ENCODE data around the gene PARVB. TPM values are rescaled to one million over a fixed set of nuclear protein-coding genes. Genes with fewer than 3 reads are reported as not detected.

The PARVB gene
- total and polyA plus RNA-seq, 5 donors from 2014 or later, result 3.7 to 20.6 (median 6.2) TPM

GRCh38 chr22:44211946-44212930 lies 188.1 kb downstream of the PARVB start:
- peaks cover 26% of the 10 kb centered on the region for H3K36me3 Mint-ChIP-seq
- H3K4me3 ChIP-seq (ENCODE audit: low read depth, low read length), result no peak overlapping the region
- peaks cover 2% of the 10 kb centered on the region for H3K36me3 ChIP-seq (ENCODE audit: control insufficient read depth, insufficient read depth, low read length)
- ATAC-seq (ENCODE audit: low read depth in 2 of 2) (no peak), DNase-seq (no peak)
- H3K4me3 Mint-ChIP-seq, result no peak overlapping the region
- no peaks in the 10 kb centered on the region for H3K27me3 Mint-ChIP-seq
- peaks cover 0 to 9% (median 6%) of the 10 kb centered on the region in 4 donors for H3K4me1 Mint-ChIP-seq
- peaks cover 3 to 7% of the 10 kb centered on the region in 2 experiments for H3K9me3 ChIP-seq (ENCODE audit: control insufficient read depth in 2 of 2, low read length in 2 of 2)
- H3K4me1 ChIP-seq (ENCODE audit: control insufficient read depth, insufficient read depth, low read length, poor library complexity, severe bottlenecking), result no peaks in the 10 kb centered on the region
- no peak overlapping the region for H3K27ac ChIP-seq (ENCODE audit: insufficient read depth, low read length, poor library complexity, severe bottlenecking)
- peaks cover 0 to 12% (median 4%) of the 10 kb centered on the region in 7 donors for H3K9me3 Mint-ChIP-seq
- H3K27me3 ChIP-seq (ENCODE audit: control insufficient read depth, insufficient read depth, low read length), result no peaks in the 10 kb centered on the region
- H3K27ac Mint-ChIP-seq, result peak overlapping the region in 1 of 3 donors; percentile 37

- no peak for ATAC-seq (ENCODE audit: low read depth in 2 of 2)
- no peaks in the 10 kb centered on the region for H3K27me3 Mint-ChIP-seq
- peaks cover 0 to 7% (median 5%) of the 10 kb centered on the region in 4 donors for H3K4me1 Mint-ChIP-seq
- no peak overlapping the region for H3K27ac ChIP-seq (ENCODE audit: insufficient read depth, low read length, poor library complexity, severe bottlenecking)
- peaks cover 3 to 7% of the 10 kb centered on the region in 2 experiments for H3K9me3 ChIP-seq (ENCODE audit: control insufficient read depth in 2 of 2, low read length in 2 of 2)
- H3K27ac Mint-ChIP-seq, result no peak overlapping the region
- H3K4me3 ChIP-seq (ENCODE audit: low read depth, low read length), result no peak overlapping the region
- peaks cover 0 to 12% (median 4%) of the 10 kb centered on the region in 7 donors for H3K9me3 Mint-ChIP-seq
- DNase-seq, result no peak
- no peaks in the 10 kb centered on the region for H3K27me3 ChIP-seq (ENCODE audit: control insufficient read depth, insufficient read depth, low read length)
- H3K36me3 Mint-ChIP-seq, result peaks cover 26% of the 10 kb centered on the region
- peaks cover 2% of the 10 kb centered on the region for H3K36me3 ChIP-seq (ENCODE audit: control insufficient read depth, insufficient read depth, low read length)
- no peaks in the 10 kb centered on the region for H3K4me1 ChIP-seq (ENCODE audit: control insufficient read depth, insufficient read depth, low read length, poor library complexity, severe bottlenecking)
- H3K4me3 Mint-ChIP-seq, result no peak overlapping the region
Observed at GRCh38 chr22:44212936-44213335, 188.8 kb downstream of the PARVB start.

- H3K27me3 Mint-ChIP-seq, result no peaks in the 10 kb centered on the region
- peaks cover 2% of the 10 kb centered on the region for H3K36me3 ChIP-seq (ENCODE audit: control insufficient read depth, insufficient read depth, low read length)
Observed at GRCh38 chr22:44213489-44214043, 189.5 kb downstream of the PARVB start.

GRCh38 chr22:44214187-44214586 lies 190.1 kb downstream of the PARVB start:
- H3K4me3 Mint-ChIP-seq, result no peak overlapping the region
- no peak overlapping the region for H3K4me3 ChIP-seq (ENCODE audit: low read depth, low read length)
- peaks cover 22% of the 10 kb centered on the region for H3K36me3 Mint-ChIP-seq
- peaks cover 0 to under 1% (median 0%) of the 10 kb centered on the region in 4 donors for H3K4me1 Mint-ChIP-seq
- no peak overlapping the region for H3K27ac Mint-ChIP-seq
- no peak for DNase-seq
- H3K4me1 ChIP-seq (ENCODE audit: control insufficient read depth, insufficient read depth, low read length, poor library complexity, severe bottlenecking), result no peaks in the 10 kb centered on the region
- H3K9me3 ChIP-seq (ENCODE audit: control insufficient read depth in 2 of 2, low read length in 2 of 2), result peaks cover 3 to 7% of the 10 kb centered on the region in 2 experiments
- no peaks in the 10 kb centered on the region for H3K27me3 ChIP-seq (ENCODE audit: control insufficient read depth, insufficient read depth, low read length)
- peaks cover 0 to 10% (median 4%) of the 10 kb centered on the region in 7 donors for H3K9me3 Mint-ChIP-seq
- H3K27me3 Mint-ChIP-seq, result no peaks in the 10 kb centered on the region
- no peak for ATAC-seq (ENCODE audit: low read depth in 2 of 2)
- no peak overlapping the region for H3K27ac ChIP-seq (ENCODE audit: insufficient read depth, low read length, poor library complexity, severe bottlenecking)
- H3K36me3 ChIP-seq (ENCODE audit: control insufficient read depth, insufficient read depth, low read length), result peaks cover 2% of the 10 kb centered on the region

More at GRCh38 chr22:44213489-44214043, 189.5 kb downstream of the PARVB start:
- ATAC-seq (ENCODE audit: low read depth in 2 of 2), result no peak
- H3K4me1 ChIP-seq (ENCODE audit: control insufficient read depth, insufficient read depth, low read length, poor library complexity, severe bottlenecking), result no peaks in the 10 kb centered on the region
- Mint-ChIP-seq H3K9me3 (peaks cover 0 to 12% (median 4%) of the 10 kb centered on the region in 7 donors), H3K4me1 (peaks cover 0 to 5% (median under 1%) of the 10 kb centered on the region in 4 donors), H3K4me3 (no peak overlapping the region), H3K36me3 (peaks cover 26% of the 10 kb centered on the region), H3K27ac (no peak overlapping the region)
- H3K27me3 ChIP-seq (ENCODE audit: control insufficient read depth, insufficient read depth, low read length), result no peaks in the 10 kb centered on the region
- H3K4me3 ChIP-seq (ENCODE audit: low read depth, low read length), result no peak overlapping the region
- DNase-seq, result no peak
- H3K9me3 ChIP-seq (ENCODE audit: control insufficient read depth in 2 of 2, low read length in 2 of 2), result peaks cover 3 to 7% of the 10 kb centered on the region in 2 experiments
- H3K27ac ChIP-seq (ENCODE audit: insufficient read depth, low read length, poor library complexity, severe bottlenecking), result no peak overlapping the region

- ATAC-seq (ENCODE audit: low read depth in 2 of 2), result no peak
Observed at GRCh38 chr22:44214764-44215163, 190.7 kb downstream of the PARVB start.

GRCh38 chr22:44215287-44215686 lies 191.2 kb downstream of the PARVB start:
- no peaks in the 10 kb centered on the region for H3K27me3 ChIP-seq (ENCODE audit: control insufficient read depth, insufficient read depth, low read length)
- ATAC-seq (ENCODE audit: low read depth in 2 of 2) (no peak), DNase-seq (no peak)
- H3K9me3 ChIP-seq (ENCODE audit: control insufficient read depth in 2 of 2, low read length in 2 of 2), result peaks cover 0 to 7% of the 10 kb centered on the region in 2 experiments
- peaks cover 0 to 4% (median under 1%) of the 10 kb centered on the region in 7 donors for H3K9me3 Mint-ChIP-seq
- H3K4me1 Mint-ChIP-seq, result no peaks in the 10 kb centered on the region
- H3K36me3 Mint-ChIP-seq, result peaks cover 13% of the 10 kb centered on the region
- H3K4me3 Mint-ChIP-seq, result no peak overlapping the region
- H3K4me1 ChIP-seq (ENCODE audit: control insufficient read depth, insufficient read depth, low read length, poor library complexity, severe bottlenecking), result no peaks in the 10 kb centered on the region
- H3K36me3 ChIP-seq (ENCODE audit: control insufficient read depth, insufficient read depth, low read length), result peaks cover 2% of the 10 kb centered on the region
- no peak overlapping the region for H3K4me3 ChIP-seq (ENCODE audit: low read depth, low read length)
- H3K27ac Mint-ChIP-seq, result no peak overlapping the region
- H3K27ac ChIP-seq (ENCODE audit: insufficient read depth, low read length, poor library complexity, severe bottlenecking), result no peak overlapping the region
- no peaks in the 10 kb centered on the region for H3K27me3 Mint-ChIP-seq

More at GRCh38 chr22:44214764-44215163, 190.7 kb downstream of the PARVB start:
- Histone ChIP-seq H3K36me3 (ENCODE audit: control insufficient read depth, insufficient read depth, low read length) (peaks cover 2% of the 10 kb centered on the region), H3K27ac (ENCODE audit: insufficient read depth, low read length, poor library complexity, severe bottlenecking) (no peak overlapping the region), H3K4me1 (ENCODE audit: control insufficient read depth, insufficient read depth, low read length, poor library complexity, severe bottlenecking) (no peaks in the 10 kb centered on the region), H3K9me3 (ENCODE audit: control insufficient read depth in 2 of 2, low read length in 2 of 2) (peaks cover 0 to 7% of the 10 kb centered on the region in 2 experiments), H3K27me3 (ENCODE audit: control insufficient read depth, insufficient read depth, low read length) (no peaks in the 10 kb centered on the region), H3K4me3 (ENCODE audit: low read depth, low read length) (no peak overlapping the region)
- H3K27me3 Mint-ChIP-seq, result no peaks in the 10 kb centered on the region
- DNase-seq, result no peak
- no peaks in the 10 kb centered on the region for H3K4me1 Mint-ChIP-seq
- peaks cover 18% of the 10 kb centered on the region for H3K36me3 Mint-ChIP-seq
- H3K9me3 Mint-ChIP-seq, result peaks cover 0 to 6% (median 1%) of the 10 kb centered on the region in 7 donors
- no peak overlapping the region for H3K4me3 Mint-ChIP-seq
- H3K27ac Mint-ChIP-seq, result no peak overlapping the region

- peaks cover 2% of the 10 kb centered on the region for H3K36me3 ChIP-seq (ENCODE audit: control insufficient read depth, insufficient read depth, low read length)
- Mint-ChIP-seq H3K9me3 (peaks cover 0 to 5% (median 0%) of the 10 kb centered on the region in 7 donors), H3K27me3 (no peaks in the 10 kb centered on the region), H3K4me3 (no peak overlapping the region), H3K27ac (no peak overlapping the region), H3K4me1 (no peaks in the 10 kb centered on the region), H3K36me3 (no peaks in the 10 kb centered on the region)
- H3K9me3 ChIP-seq (ENCODE audit: control insufficient read depth in 2 of 2, low read length in 2 of 2), result peaks cover 0 to 7% of the 10 kb centered on the region in 2 experiments
- no peak for DNase-seq
- no peak overlapping the region for H3K4me3 ChIP-seq (ENCODE audit: low read depth, low read length)
- no peaks in the 10 kb centered on the region for H3K4me1 ChIP-seq (ENCODE audit: control insufficient read depth, insufficient read depth, low read length, poor library complexity, severe bottlenecking)
- H3K27ac ChIP-seq (ENCODE audit: insufficient read depth, low read length, poor library complexity, severe bottlenecking), result no peak overlapping the region
- no peak for ATAC-seq (ENCODE audit: low read depth in 2 of 2)
- no peaks in the 10 kb centered on the region for H3K27me3 ChIP-seq (ENCODE audit: control insufficient read depth, insufficient read depth, low read length)
Observed at GRCh38 chr22:44217346-44217745, 193.2 kb downstream of the PARVB start.

All from CD4-positive, CD25-positive, alpha-beta regulatory T cell (primary cell).